ENCODE measurements around the gene PDCD1LG2.

Gene PDCD1LG2

DNA sequence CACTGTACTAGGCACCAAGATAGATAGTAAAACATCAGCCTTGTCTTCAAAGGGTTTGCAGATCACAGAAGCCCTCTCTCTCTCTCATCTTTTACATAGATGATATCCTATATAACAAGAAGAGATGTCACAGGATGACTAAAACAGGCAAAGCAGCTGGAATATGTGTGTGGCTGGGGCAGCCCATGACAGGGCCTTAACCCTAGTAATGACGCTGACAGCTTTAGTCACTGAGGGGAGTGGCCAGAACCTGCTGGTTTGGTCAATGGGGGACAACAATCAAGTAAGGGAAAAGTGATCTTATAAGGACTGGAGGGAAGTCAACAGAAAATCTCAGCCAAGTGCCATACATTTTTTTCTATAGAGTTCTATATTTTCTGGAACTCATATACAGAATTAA is 76.7 kb downstream of the PDCD1LG2 start:
- Histone ChIP-seq H3K9me3 (replicated peaks in 1 of 2; ENCODE audit: control insufficient read depth in 2 of 2, insufficient read depth in 1 of 2, low read depth in 1 of 2, low read length in 2 of 2) (no peaks in the 10 kb centered on the region), H2BK120ac (ENCODE audit: low read depth, low read length) (no peak overlapping the region), H2BK5ac (ENCODE audit: low read length) (no peak overlapping the region), H3K27me3 (ENCODE audit: control insufficient read depth in 3 of 3, insufficient read depth in 3 of 3, low read depth in 1 of 3, low read length in 3 of 3) (no peaks in the 10 kb centered on the region), H3K4me2 (ENCODE audit: insufficient read depth, low read length, poor library complexity, severe bottlenecking) (no peak overlapping the region), H3K79me1 (ENCODE audit: low read depth, low read length) (no peaks in the 10 kb centered on the region), H3K18ac (ENCODE audit: low read length) (no peak overlapping the region), H3K27ac (replicated peaks; ENCODE audit: low read length) (no peak overlapping the region), H3K9ac (ENCODE audit: low read depth, low read length, poor library complexity) (no peak overlapping the region), H3K23ac (ENCODE audit: low read depth, low read length, poor library complexity) (no peak overlapping the region), H4K91ac (ENCODE audit: low read depth, low read length, poor library complexity) (no peak overlapping the region), H2BK15ac (ENCODE audit: low read length) (no peak overlapping the region), H3K4me1 (ENCODE audit: control insufficient read depth in 2 of 2, insufficient read depth in 1 of 2, low read depth in 1 of 2, low read length in 2 of 2) (peaks cover 0 to 7% of the 10 kb centered on the region in 2 donors), H2AK5ac (ENCODE audit: low read depth, low read length) (no peak overlapping the region), H3K4me3 (ENCODE audit: low read length in 2 of 2) (no peak overlapping the region), H3K36me3 (replicated peaks in 1 of 2; ENCODE audit: control insufficient read depth in 2 of 2, insufficient read depth in 2 of 2, low read length in 2 of 2) (no peaks in the 10 kb centered on the region), H3K14ac (ENCODE audit: low read length) (no peak overlapping the region), H2BK12ac (ENCODE audit: low read length) (no peak overlapping the region), H2AFZ (ENCODE audit: low read length) (no peak overlapping the region), H4K8ac (ENCODE audit: low read depth, low read length) (no peak overlapping the region), H3K4ac (ENCODE audit: low read length) (no peak overlapping the region)
- DNase-seq (ENCODE audit: low spot score) = no peak
- WGBS, 2 donors (ENCODE audit: extremely low coverage in 2 of 2, insufficient read length in 2 of 2, insufficient replicate concordance in 1 of 2) = no CpG with 5 or more reads among the region's 1 CpG

DNA sequence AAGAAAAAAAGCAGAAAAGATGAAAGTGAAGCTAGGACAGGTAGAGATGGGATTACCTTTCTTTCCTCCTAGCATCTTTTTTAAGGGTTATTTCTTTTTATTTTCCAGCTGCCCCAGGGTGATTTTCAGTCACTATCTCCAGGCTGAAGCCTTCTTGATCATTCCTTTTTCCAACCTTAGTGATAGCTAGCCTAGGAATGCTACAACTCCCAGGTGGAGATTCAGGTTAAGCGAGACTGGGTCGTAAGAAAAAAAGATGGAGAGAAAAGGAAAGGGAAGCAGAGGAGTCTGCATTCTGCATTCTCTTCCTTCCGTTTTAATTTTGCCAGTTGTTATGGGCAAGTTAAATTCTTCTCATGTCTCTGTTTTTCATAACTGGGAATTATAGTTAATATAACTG is 81.9 kb downstream of the PDCD1LG2 start:
- Histone ChIP-seq H4K91ac (ENCODE audit: low read depth, low read length, poor library complexity) (no peak overlapping the region), H3K27ac (replicated peaks; ENCODE audit: low read length) (no peak overlapping the region), H3K4me1 (ENCODE audit: control insufficient read depth in 2 of 2, insufficient read depth in 1 of 2, low read depth in 1 of 2, low read length in 2 of 2) (no peaks in the 10 kb centered on the region), H2BK5ac (ENCODE audit: low read length) (no peak overlapping the region), H3K9me3 (replicated peaks in 1 of 2; ENCODE audit: control insufficient read depth in 2 of 2, insufficient read depth in 1 of 2, low read depth in 1 of 2, low read length in 2 of 2) (no peaks in the 10 kb centered on the region), H3K9ac (ENCODE audit: low read depth, low read length, poor library complexity) (no peak overlapping the region), H3K18ac (ENCODE audit: low read length) (no peak overlapping the region), H3K27me3 (ENCODE audit: control insufficient read depth in 3 of 3, insufficient read depth in 3 of 3, low read depth in 1 of 3, low read length in 3 of 3) (no peaks in the 10 kb centered on the region), H3K4me3 (ENCODE audit: low read length in 2 of 2) (no peak overlapping the region), H2BK15ac (ENCODE audit: low read length) (no peak overlapping the region), H2BK12ac (ENCODE audit: low read length) (no peak overlapping the region), H3K4ac (ENCODE audit: low read length) (no peak overlapping the region), H4K8ac (ENCODE audit: low read depth, low read length) (no peak overlapping the region), H2BK120ac (ENCODE audit: low read depth, low read length) (no peak overlapping the region), H3K4me2 (ENCODE audit: insufficient read depth, low read length, poor library complexity, severe bottlenecking) (no peak overlapping the region), H3K79me1 (ENCODE audit: low read depth, low read length) (no peaks in the 10 kb centered on the region), H3K14ac (ENCODE audit: low read length) (no peak overlapping the region), H3K36me3 (replicated peaks in 1 of 2; ENCODE audit: control insufficient read depth in 2 of 2, insufficient read depth in 2 of 2, low read length in 2 of 2) (no peaks in the 10 kb centered on the region), H2AFZ (ENCODE audit: low read length) (no peak overlapping the region), H3K23ac (ENCODE audit: low read depth, low read length, poor library complexity) (no peak overlapping the region), H2AK5ac (ENCODE audit: low read depth, low read length) (no peak overlapping the region)
- no CpG with 5 or more reads among the region's 3 CpGs for WGBS, 2 donors (ENCODE audit: extremely low coverage in 2 of 2, insufficient read length in 2 of 2, insufficient replicate concordance in 1 of 2)
- no peak for DNase-seq (ENCODE audit: low spot score)

DNA sequence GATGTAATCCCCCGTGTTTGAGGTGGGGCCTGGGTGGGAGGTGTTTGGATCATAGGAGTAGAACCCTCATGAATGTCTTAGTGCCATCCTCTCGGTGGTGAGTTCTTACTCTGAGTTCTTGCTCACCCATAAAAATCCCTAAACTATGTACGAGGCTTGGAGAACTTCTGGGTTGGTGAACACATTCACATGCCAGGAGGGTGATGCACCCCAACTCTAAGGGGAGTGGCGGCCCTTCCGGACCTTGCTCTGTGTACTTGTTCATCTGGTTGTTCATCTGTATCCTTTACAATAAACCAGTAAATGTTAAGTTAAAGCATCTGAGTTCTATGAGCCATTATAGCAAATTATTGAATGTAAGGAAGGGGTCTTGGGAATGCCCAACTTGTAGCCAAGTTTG is 82.6 kb downstream of the PDCD1LG2 start:
- Histone ChIP-seq H3K4me3 (ENCODE audit: low read length in 2 of 2) (no peak overlapping the region), H3K23ac (ENCODE audit: low read depth, low read length, poor library complexity) (no peak overlapping the region), H3K14ac (ENCODE audit: low read length) (no peak overlapping the region), H3K36me3 (replicated peaks in 1 of 2; ENCODE audit: control insufficient read depth in 2 of 2, insufficient read depth in 2 of 2, low read length in 2 of 2) (no peaks in the 10 kb centered on the region), H2BK15ac (ENCODE audit: low read length) (no peak overlapping the region), H3K27ac (replicated peaks; ENCODE audit: low read length) (no peak overlapping the region), H3K18ac (ENCODE audit: low read length) (no peak overlapping the region), H3K4ac (ENCODE audit: low read length) (no peak overlapping the region), H2AK5ac (ENCODE audit: low read depth, low read length) (no peak overlapping the region), H3K9me3 (replicated peaks in 1 of 2; ENCODE audit: control insufficient read depth in 2 of 2, insufficient read depth in 1 of 2, low read depth in 1 of 2, low read length in 2 of 2) (no peaks in the 10 kb centered on the region), H3K79me1 (ENCODE audit: low read depth, low read length) (no peaks in the 10 kb centered on the region), H3K4me1 (ENCODE audit: control insufficient read depth in 2 of 2, insufficient read depth in 1 of 2, low read depth in 1 of 2, low read length in 2 of 2) (no peaks in the 10 kb centered on the region), H3K4me2 (ENCODE audit: insufficient read depth, low read length, poor library complexity, severe bottlenecking) (no peak overlapping the region), H3K27me3 (ENCODE audit: control insufficient read depth in 3 of 3, insufficient read depth in 3 of 3, low read depth in 1 of 3, low read length in 3 of 3) (no peaks in the 10 kb centered on the region), H3K9ac (ENCODE audit: low read depth, low read length, poor library complexity) (no peak overlapping the region), H2AFZ (ENCODE audit: low read length) (no peak overlapping the region), H2BK120ac (ENCODE audit: low read depth, low read length) (no peak overlapping the region), H4K91ac (ENCODE audit: low read depth, low read length, poor library complexity) (no peak overlapping the region), H4K8ac (ENCODE audit: low read depth, low read length) (no peak overlapping the region), H2BK12ac (ENCODE audit: low read length) (no peak overlapping the region), H2BK5ac (ENCODE audit: low read length) (no peak overlapping the region)
- no peak for DNase-seq (ENCODE audit: low spot score)
- no CpG with 5 or more reads among the region's 5 CpGs for WGBS, 2 donors (ENCODE audit: extremely low coverage in 2 of 2, insufficient read length in 2 of 2, insufficient replicate concordance in 1 of 2)

DNA sequence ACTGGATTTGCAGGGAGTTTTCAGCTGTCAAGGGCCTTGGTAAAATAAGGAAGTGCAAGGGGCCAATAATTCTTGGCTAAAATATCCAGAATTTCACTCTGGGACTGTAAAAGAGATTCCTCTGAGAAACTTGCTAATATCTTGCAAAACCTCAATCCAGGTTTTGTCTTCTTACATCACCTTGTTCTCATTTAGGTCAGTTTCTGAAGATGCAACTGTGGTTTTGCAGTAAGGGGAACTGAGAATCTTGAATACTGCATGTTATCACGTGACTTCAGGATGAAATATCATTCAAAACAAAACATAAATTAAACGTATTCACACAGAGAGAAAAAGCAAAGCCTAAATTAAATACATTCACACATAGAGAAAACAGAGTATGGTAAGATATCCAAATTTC is 83.6 kb downstream of the PDCD1LG2 start:
- WGBS, 2 donors (ENCODE audit: extremely low coverage in 2 of 2, insufficient read length in 2 of 2, insufficient replicate concordance in 1 of 2) = no CpG with 5 or more reads among the region's 2 CpGs
- H3K18ac ChIP-seq (ENCODE audit: low read length) = no peak overlapping the region
- DNase-seq (ENCODE audit: low spot score) = no peak

More for the DNA sequence above, 83.6 kb downstream of the PDCD1LG2 start:
- H2AFZ ChIP-seq (ENCODE audit: low read length) = no peak overlapping the region
- no peak overlapping the region for H3K23ac ChIP-seq (ENCODE audit: low read depth, low read length, poor library complexity)
- no peaks in the 10 kb centered on the region for H3K27me3 ChIP-seq (ENCODE audit: control insufficient read depth in 3 of 3, insufficient read depth in 3 of 3, low read depth in 1 of 3, low read length in 3 of 3)
- no peak overlapping the region for H2BK5ac ChIP-seq (ENCODE audit: low read length)
- no peak overlapping the region for H2AK5ac ChIP-seq (ENCODE audit: low read depth, low read length)
- H3K9me3 ChIP-seq (replicated peaks in 1 of 2; ENCODE audit: control insufficient read depth in 2 of 2, insufficient read depth in 1 of 2, low read depth in 1 of 2, low read length in 2 of 2) = peaks cover 0 to under 1% of the 10 kb centered on the region in 2 donors
- no peak overlapping the region for H3K27ac ChIP-seq (replicated peaks; ENCODE audit: low read length)
- H3K14ac ChIP-seq (ENCODE audit: low read length) = no peak overlapping the region
- H3K4me2 ChIP-seq (ENCODE audit: insufficient read depth, low read length, poor library complexity, severe bottlenecking) = no peak overlapping the region
- H3K4me1 ChIP-seq (ENCODE audit: control insufficient read depth in 2 of 2, insufficient read depth in 1 of 2, low read depth in 1 of 2, low read length in 2 of 2) = no peaks in the 10 kb centered on the region
- H3K4me3 ChIP-seq (ENCODE audit: low read length in 2 of 2) = no peak overlapping the region
- H2BK120ac ChIP-seq (ENCODE audit: low read depth, low read length) = no peak overlapping the region
- H2BK15ac ChIP-seq (ENCODE audit: low read length) = no peak overlapping the region
- H4K91ac ChIP-seq (ENCODE audit: low read depth, low read length, poor library complexity) = no peak overlapping the region
- no peak overlapping the region for H3K9ac ChIP-seq (ENCODE audit: low read depth, low read length, poor library complexity)
- no peak overlapping the region for H3K4ac ChIP-seq (ENCODE audit: low read length)
- H4K8ac ChIP-seq (ENCODE audit: low read depth, low read length) = no peak overlapping the region
- H3K79me1 ChIP-seq (ENCODE audit: low read depth, low read length) = no peaks in the 10 kb centered on the region
- no peaks in the 10 kb centered on the region for H3K36me3 ChIP-seq (replicated peaks in 1 of 2; ENCODE audit: control insufficient read depth in 2 of 2, insufficient read depth in 2 of 2, low read length in 2 of 2)
- H2BK12ac ChIP-seq (ENCODE audit: low read length) = no peak overlapping the region

Data from neuronal stem cell (in vitro differentiated cells).